Ishikawa (cell line): ENCODE data around the gene CFLAR.

Source experiments
- CREB1 ChIP-seq: IDR thresholded peaks from 2 replicates; pipeline ENCODE4 v1.6.1; 2012; ENCODE audit warnings: low read depth
- EGR1 ChIP-seq: IDR thresholded peaks from 2 replicates; pipeline ENCODE4 v1.6.1; 2012
- RAD21 ChIP-seq: IDR thresholded peaks from 2 replicates; pipeline ENCODE4 v1.6.1; 2012; ENCODE audit warnings: low read depth
- TAF1 ChIP-seq: IDR thresholded peaks from 2 replicates; pipeline ENCODE4 v1.6.1; 2012; ENCODE audit warnings: low read depth, mild to moderate bottlenecking
- TCF12 ChIP-seq: IDR thresholded peaks from 2 replicates; pipeline ENCODE4 v1.6.1; 2012; ENCODE audit warnings: low read depth
- TEAD4 ChIP-seq: IDR thresholded peaks from 2 replicates; pipeline ENCODE4 v1.6.1; 2012
- YY1 ChIP-seq: IDR thresholded peaks from 2 replicates; pipeline ENCODE4 v1.6.1; 2012; ENCODE audit warnings: low read depth
- TF ChIP-seq, protein P1 (sequence below): IDR thresholded peaks from 2 replicates; pipeline ENCODE4 v1.6.1; 2012
- TF ChIP-seq, protein P2 (sequence below): IDR thresholded peaks from 2 replicates; pipeline ENCODE4 v1.6.1; 2012; ENCODE audit warnings: low read depth, mild to moderate bottlenecking

DNA sequence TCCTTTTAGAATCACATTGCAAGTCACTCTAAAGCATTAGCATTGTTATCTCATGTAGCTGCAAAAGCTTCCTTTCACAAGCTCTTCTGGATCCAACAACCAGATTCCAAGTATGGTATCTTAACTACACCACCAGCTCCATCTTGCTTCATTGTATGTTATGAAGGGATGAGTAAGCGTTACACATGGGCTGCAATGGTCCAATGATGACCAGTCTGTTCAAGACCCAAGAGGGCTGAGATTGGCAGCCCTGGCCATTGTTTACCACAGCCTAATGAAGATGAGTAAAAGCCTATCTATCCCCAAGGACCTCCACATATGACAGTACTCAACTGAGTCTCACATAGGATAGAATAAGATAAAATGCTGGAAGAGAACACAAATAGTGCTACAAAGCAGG lies 6.3 kb downstream of the CFLAR start:
- TF ChIP-seq YY1 (no peak), TCF12 (no peak), TAF1 (no peak), CREB1 (no peak), TEAD4 (no peak), RAD21 (no peak), EGR1 (no peak)
- TF ChIP-seq, protein P1, sequence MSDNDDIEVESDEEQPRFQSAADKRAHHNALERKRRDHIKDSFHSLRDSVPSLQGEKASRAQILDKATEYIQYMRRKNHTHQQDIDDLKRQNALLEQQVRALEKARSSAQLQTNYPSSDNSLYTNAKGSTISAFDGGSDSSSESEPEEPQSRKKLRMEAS: no peak
- TF ChIP-seq, protein P2, sequence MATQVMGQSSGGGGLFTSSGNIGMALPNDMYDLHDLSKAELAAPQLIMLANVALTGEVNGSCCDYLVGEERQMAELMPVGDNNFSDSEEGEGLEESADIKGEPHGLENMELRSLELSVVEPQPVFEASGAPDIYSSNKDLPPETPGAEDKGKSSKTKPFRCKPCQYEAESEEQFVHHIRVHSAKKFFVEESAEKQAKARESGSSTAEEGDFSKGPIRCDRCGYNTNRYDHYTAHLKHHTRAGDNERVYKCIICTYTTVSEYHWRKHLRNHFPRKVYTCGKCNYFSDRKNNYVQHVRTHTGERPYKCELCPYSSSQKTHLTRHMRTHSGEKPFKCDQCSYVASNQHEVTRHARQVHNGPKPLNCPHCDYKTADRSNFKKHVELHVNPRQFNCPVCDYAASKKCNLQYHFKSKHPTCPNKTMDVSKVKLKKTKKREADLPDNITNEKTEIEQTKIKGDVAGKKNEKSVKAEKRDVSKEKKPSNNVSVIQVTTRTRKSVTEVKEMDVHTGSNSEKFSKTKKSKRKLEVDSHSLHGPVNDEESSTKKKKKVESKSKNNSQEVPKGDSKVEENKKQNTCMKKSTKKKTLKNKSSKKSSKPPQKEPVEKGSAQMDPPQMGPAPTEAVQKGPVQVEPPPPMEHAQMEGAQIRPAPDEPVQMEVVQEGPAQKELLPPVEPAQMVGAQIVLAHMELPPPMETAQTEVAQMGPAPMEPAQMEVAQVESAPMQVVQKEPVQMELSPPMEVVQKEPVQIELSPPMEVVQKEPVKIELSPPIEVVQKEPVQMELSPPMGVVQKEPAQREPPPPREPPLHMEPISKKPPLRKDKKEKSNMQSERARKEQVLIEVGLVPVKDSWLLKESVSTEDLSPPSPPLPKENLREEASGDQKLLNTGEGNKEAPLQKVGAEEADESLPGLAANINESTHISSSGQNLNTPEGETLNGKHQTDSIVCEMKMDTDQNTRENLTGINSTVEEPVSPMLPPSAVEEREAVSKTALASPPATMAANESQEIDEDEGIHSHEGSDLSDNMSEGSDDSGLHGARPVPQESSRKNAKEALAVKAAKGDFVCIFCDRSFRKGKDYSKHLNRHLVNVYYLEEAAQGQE: no peak
